T-helper 1 cell (primary cell): ENCODE results near the gene CENPK.
A peak's percentile ranks its signal among the peaks of the same experiment; 100 is the strongest.
"Not testable (repeated sequence)": the region's sequence is repeated elsewhere in the genome, so short reads cannot be mapped to it uniquely, and the experiment has no call there.

Source experiments
- DNase-seq, 5 donors: peaks; one replicate each; pipeline ENCODE4 v3.0.0-alpha.2; 2012 to 2020

The CENPK gene

DNA sequence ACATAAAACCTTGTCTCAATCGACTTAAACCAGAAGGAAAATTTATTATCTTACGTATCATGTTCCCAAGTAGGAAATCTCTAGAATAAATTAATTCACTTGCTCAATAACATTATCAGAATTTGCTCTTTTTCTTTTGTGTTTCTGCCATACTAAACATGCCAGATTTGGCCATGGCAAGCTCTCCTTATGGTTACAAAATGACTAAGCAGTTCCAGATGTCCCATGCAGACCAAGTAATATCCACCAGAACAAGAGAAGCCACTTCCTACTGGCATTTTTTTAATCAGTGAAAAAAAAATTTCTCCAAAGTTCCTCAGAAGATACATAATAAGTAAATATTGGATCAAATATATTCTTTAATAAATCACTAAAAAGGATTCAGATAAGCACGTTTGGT is 56.0 kb downstream of the CENPK start:
- no peak for DNase-seq

GRCh38 chr5:65489119-65489518 is 73.8 kb downstream of the CENPK start:
- DNase-seq, result no peak

- not testable (repeated sequence) for DNase-seq
Observed at GRCh38 chr5:65488038-65488687, 74.8 kb downstream of the CENPK start.

- not testable (repeated sequence) for DNase-seq
Observed at GRCh38 chr5:65486803-65487202, 76.2 kb downstream of the CENPK start.

DNA sequence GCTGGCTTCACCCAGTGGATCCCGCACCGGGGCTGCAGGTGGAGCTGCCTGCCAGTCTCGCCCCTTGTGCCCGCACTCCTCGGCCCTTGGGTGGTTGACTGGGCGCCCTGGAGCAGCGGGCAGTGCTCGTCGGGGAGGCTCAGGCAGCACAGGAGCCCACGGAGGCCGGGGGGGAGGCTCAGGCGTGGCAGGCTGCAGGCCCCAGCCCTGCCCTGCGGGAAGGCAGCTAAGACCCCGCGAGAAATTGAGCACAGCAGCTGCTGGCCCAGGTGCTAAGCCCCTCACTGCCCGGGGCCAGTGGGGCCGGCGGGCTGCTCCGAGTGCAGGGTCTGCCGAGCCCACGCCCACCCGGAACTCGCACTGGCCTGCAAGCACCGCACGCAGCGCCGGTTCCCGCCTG is 77.6 kb downstream of the CENPK start:
- no peak for DNase-seq

- peak in 1 of 5 donors; percentile 30 for DNase-seq
Observed at GRCh38 chr5:65483546-65484346, 79.2 kb downstream of the CENPK start.

GRCh38 chr5:65482736-65483545 is 80.0 kb downstream of the CENPK start:
- DNase-seq, result no peak

- DNase-seq, result no peak
Observed at GRCh38 chr5:65482296-65482735, 80.7 kb downstream of the CENPK start.

GRCh38 chr5:65481635-65482295 is 81.2 kb downstream of the CENPK start, which contains the start of gene ADAMTS6:
ADAMTS6 (minus strand) TSS chr5:65481920; CDS start chr5:65473673, 8,247 bp downstream.
- peak; percentile 35 to 72 (median 61) for DNase-seq

- no peak for DNase-seq
Observed at GRCh38 chr5:65481171-65481581, 81.8 kb downstream of the CENPK start.

GRCh38 chr5:65480306-65480865 is 82.6 kb downstream of the CENPK start:
- peak in 3 of 5 donors; percentile 9 to 29 (median 23) for DNase-seq

DNA sequence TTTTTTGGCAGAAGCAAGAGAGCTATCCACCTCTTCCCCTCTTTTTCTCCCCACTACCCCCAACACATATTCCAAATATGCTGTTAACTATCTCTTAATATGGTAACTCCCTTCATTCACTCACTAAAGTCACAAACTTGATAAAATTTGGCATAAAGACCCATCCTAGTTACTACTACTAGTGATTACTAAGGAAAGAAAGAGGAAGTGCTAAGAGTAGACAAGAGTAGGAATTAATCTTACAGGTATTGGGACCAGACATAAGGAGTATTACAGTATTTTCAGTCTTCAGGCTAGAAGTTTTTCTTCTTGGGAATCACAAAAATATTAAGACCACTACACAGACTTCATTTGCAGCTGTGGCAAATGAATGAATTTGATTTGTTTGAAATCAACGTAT is 83.4 kb downstream of the CENPK start:
- no peak for DNase-seq

GRCh38 chr5:65478336-65478735 is 84.6 kb downstream of the CENPK start:
- no peak for DNase-seq

DNA sequence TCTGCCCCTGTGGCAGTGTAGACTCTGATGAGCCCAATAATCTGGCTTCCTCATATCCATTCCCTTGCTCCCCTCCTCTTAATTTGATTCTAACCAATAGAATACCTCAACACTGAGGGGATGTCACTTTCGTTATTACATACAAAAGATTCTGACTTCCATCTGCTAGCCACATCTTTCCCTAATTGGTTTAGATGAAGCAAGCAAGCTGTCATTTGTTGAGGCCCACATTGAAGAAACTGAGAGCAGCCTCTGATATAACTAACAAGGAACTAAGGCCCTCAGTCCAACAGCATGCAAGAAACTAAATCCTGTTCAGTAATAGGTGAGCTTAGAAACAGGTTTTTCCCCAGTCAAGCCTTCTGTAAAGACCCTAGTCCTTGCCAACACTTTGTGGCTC is 87.1 kb downstream of the CENPK start:
- DNase-seq, result no peak

- DNase-seq, result no peak
Observed at GRCh38 chr5:65475336-65475735, 87.6 kb downstream of the CENPK start.

- DNase-seq, result no peak
Observed at GRCh38 chr5:65474130-65474711, 88.7 kb downstream of the CENPK start.

DNA sequence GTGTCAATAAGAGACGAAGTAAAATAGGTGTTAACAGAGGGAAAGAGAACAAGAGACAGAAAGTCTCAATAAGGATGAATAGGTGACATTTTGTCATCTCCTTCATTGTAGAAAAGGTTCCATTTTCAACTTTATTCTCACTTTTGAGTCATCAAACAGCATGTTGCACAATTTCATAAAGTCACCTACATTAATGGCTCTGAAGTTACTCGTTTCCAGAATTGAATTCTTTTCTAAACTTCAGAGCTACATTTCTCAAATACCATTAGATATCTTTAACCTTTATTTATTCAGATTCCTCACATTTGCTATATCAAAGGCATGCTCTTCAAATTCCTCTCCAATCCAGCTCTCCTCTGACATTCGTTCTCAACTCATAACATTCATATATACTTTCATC is 94.3 kb downstream of the CENPK start:
- no peak for DNase-seq
